Muscle of back (tissue), 11 donors: ENCODE measurements around the gene NCAPG2. TPM values are rescaled to one million over a fixed set of nuclear protein-coding genes. Genes with fewer than 3 reads are reported as not detected.

Experiments
- DNase-seq, 3 donors: peaks; one replicate each; pipeline versions ENCODE4 v3.0.0 to v3.0.0-alpha.2; 2013
- polyA plus RNA-seq, 10 donors: library from polyadenylated mRNA; unstranded; fragments of 120-200 nt; gene quantifications; one replicate each; pipeline ENCODE4 v1.2.1, GENCODE V29; 2013; ENCODE audit not compliant: insufficient read length in 10 of 10

The NCAPG2 gene
- polyA plus RNA-seq, 10 donors = 12.2 to 20.7 (median 15.7) TPM

- no peak for DNase-seq
Measured at GRCh38 chr7:158733775-158734494, 29.3 kb upstream of the NCAPG2 start.

- DNase-seq = no peak
Measured at GRCh38 chr7:158733220-158733519, 28.6 kb upstream of the NCAPG2 start.

- DNase-seq = no peak
Measured at GRCh38 chr7:158732494-158733219, 28.1 kb upstream of the NCAPG2 start.

GRCh38 chr7:158731761-158732160 lies 27.2 kb upstream of the NCAPG2 start:
- DNase-seq = no peak

- no peak for DNase-seq
Measured at GRCh38 chr7:158730383-158731346, 26.1 kb upstream of the NCAPG2 start.

GRCh38 chr7:158729646-158730382 lies 25.2 kb upstream of the NCAPG2 start:
- DNase-seq = no peak

GRCh38 chr7:158728911-158729645 lies 24.5 kb upstream of the NCAPG2 start:
- DNase-seq = no peak

- no peak for DNase-seq
Measured at GRCh38 chr7:158727690-158728089, 23.1 kb upstream of the NCAPG2 start.

GRCh38 chr7:158726277-158726807 lies 21.7 kb upstream of the NCAPG2 start:
- DNase-seq = no peak

GRCh38 chr7:158725506-158725800 lies 20.8 kb upstream of the NCAPG2 start:
- DNase-seq = no peak

GRCh38 chr7:158724658-158725505 lies 20.3 kb upstream of the NCAPG2 start:
- no peak for DNase-seq

GRCh38 chr7:158723714-158724385 lies 19.2 kb upstream of the NCAPG2 start:
- DNase-seq = no peak

- no peak for DNase-seq
Measured at GRCh38 chr7:158723266-158723665, 18.7 kb upstream of the NCAPG2 start.

GRCh38 chr7:158722574-158723237 lies 18.1 kb upstream of the NCAPG2 start:
- DNase-seq = no peak

- DNase-seq = no peak
Measured at GRCh38 chr7:158720112-158720511, 15.5 kb upstream of the NCAPG2 start.

- DNase-seq = no peak
Measured at GRCh38 chr7:158716802-158717201, 12.2 kb upstream of the NCAPG2 start.

- DNase-seq = no peak
Measured at GRCh38 chr7:158710651-158711102, 6.1 kb upstream of the NCAPG2 start.

GRCh38 chr7:158707610-158708009 lies 3.0 kb upstream of the NCAPG2 start:
- no peak for DNase-seq
